ENCODE results near the gene ZIC4.

Gene ZIC4

DNA sequence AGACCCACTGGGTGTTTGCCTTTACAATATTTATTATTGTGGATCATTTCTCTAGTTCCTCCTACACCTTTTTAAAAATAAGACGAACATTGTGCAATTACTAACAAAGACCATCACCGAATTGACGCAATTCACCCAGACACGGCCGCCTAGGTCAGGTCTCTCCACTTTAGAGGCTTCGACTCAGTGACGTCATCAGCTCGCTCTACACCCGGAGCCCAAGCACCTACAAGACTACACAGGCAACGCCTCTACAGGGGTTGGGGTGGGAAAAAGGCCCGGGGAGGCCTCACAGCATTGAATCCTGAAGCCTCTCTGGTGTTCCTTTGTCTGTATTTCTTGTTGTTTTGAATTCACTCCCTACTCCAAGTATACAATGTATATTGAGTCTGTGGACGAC is 16.6 kb downstream of the ZIC4 start:
- no peak for DNase-seq

DNA sequence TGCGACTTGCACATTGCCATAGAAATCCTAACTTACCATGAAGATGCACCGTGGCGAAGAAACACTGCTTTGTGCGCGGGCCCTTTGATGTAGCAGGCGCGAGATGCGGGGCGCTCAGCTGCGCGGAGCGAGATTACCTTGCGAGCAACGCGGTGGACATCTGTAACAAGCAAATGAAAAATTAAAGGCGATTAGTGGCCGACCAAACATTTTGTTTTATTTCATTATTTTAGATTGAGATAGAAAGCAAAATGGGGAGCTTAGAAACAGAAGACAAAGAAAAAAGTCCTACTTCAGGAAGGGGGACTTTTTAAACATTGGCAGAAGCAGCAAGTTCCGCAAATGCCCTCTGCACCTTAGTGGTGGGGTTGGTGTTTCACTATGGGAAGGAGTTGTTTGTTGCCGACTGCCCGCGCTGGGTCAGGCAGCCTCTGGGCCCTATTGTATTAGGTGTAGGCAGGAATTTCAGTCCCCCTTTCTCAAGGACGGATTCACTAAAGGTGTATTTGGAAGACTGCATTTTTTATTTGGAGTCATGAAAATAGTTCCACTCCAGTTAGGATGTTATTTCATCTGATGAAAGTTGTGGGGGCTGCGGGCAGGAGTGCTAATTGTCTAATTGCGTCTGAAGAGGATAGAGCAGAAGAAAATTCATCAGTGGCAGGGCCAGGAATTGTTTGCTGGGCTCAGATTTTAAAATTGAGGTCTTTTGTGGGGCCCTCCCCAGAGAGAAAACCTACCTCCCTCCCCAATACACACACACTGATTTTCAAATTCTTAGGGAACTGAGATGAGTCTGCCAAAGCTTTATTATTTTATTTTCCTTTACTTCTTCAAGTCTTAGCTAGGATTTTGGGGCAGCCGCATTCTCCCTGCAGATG is 17.4 kb downstream of the ZIC4 start:
- DNase-seq, result no peak

DNA sequence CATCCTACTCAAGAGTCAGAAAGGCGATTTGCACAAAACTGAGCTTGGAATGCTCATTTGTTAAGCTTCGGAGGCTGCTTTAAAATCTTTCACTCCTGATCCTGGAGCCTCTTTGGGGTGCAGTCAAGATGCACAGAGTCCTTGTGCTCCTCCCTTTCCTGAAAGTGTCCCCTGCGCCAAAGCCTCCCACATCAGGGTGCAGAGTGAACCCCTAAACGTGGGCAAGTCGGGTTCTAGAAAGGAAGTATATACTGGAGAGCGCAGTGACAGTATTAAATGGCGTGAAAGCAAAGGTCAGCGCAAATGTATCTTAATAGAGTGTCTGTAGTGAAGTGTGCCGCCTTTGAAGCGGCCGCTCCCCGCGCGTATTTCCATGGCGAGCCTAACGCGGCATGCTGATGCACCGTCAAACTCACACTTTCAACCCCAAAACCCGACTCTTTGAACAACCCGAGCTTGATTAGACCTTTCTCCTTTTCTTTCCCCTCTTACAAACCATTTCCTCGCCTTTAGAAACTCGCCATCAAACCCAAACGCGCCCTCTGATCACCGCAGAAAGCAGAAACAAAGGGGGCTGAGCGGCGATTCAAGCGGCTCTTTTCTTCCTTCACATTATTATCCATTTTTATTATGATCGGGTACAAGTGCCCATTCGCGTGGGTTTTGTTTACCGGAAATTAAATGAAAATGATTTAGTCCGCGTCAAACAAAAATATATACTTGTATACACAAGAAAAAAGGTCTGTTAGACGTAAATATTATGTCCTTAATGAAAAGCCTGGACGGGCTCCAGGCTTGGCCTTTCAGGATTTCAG is 18.3 kb downstream of the ZIC4 start:
- no peak for DNase-seq

DNA sequence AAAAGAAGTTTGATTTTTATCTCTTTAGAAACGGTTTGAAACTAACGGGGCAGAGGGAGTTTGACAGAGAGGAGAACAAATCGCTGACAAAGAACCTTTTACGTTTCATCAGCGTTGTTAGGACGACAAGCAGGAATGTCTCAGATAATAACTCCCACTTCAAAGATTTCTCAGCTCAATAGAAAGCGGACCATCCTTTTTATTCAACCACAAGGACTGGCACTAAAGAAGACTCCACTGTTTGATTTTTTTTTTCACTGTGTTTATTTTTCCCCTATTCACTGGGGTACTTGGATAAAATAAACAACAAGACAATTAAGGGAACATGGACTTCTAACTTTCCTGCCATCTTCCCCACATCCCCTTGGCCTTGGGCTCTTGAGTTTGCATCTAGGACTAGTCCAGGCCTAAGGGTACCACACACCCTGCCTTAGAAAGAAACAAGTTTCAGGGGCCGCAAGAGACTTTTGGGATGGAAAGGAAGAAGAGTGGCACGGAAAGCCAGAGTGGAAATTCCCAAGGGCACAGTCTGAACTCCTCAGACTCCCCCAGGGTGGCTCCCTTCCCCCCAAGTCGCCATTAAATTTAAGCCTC is 19.0 kb downstream of the ZIC4 start:
- no peak for DNase-seq

DNA sequence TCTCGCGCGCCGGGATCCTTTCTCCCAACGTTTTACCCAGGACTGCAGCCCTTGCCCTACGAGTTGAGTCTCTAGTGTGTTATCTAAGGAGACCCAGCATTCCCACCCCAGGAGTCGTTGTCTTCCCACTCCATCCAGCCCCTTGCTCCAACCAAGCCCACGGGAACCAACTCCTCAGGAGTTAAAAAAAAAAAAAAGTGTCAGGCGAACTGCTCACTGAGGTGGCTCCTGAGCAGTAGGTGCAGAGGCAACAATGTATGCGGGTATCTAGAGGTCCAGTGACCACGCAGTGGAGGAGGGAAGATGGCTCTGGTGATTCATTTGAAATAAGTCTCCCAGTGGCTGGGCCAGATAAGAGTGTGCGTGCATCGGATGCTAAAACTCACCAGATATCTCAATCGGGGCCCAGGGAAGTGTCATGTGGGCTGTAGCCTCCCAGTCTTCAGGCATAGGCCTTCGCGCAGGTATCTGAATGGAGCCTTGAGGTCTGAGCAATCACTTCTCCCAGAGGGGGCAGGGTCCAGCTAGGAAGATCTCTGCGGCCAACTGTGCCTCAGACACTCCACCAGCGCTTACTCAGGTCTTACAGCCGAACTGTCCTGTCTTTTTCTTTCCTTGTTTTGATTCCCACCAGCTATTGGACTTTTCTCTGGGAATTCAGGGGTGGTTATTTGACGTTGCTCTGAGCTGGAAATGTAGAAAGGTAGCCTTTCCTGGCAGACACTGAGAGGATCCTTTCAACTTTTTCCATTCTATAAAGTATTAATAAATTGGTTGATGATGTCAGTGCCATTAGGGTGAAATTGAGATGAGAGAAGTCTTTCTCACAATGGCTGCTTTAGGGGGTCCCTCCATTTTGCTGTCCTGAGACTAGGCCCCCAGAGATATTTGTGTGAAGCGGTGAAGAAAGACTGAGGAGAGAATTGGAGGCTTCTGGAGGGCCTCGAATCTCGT is 21.0 kb downstream of the ZIC4 start:
- no peak for DNase-seq

DNA sequence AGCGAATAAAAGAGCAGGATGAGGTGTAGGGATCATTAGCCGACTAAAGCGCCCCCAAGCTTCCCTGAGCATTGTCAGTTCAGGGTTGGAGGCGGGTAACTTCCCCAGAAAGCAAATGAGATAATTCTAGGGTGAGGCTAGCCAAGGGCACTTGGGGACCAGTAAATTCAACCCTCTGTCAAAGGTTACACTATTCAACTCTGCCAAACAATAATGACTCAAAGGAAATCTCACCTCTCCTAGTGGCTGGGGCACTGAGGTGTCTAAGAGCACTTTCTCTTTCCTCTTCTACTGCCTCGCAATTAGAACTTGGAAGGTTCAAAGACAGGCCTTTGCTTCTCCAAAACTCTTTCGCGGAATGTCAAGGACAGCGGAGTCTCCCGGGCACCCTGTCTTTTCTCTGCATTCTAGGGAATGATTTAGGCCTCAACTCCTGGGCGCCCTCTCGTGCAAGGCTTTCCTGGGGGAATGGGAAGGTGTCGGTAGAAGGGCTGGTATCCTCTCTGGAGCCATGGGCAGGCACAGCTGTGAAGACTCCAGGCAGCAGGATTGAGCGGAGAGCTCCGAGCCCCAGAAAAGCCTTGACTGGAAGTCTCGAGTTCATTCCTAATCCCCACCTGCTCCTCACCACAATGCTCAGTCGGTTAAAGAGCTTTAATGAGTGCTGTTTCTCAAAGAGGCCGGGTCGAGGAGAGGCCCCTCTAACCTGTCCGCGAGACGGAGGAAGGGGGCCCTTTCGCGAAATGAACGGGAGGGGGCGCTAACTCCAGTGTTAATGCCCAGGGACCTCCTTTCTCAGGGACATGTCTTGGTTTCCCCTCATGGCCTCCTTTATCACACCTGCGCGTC is 21.9 kb downstream of the ZIC4 start:
- DNase-seq, result no peak

DNA sequence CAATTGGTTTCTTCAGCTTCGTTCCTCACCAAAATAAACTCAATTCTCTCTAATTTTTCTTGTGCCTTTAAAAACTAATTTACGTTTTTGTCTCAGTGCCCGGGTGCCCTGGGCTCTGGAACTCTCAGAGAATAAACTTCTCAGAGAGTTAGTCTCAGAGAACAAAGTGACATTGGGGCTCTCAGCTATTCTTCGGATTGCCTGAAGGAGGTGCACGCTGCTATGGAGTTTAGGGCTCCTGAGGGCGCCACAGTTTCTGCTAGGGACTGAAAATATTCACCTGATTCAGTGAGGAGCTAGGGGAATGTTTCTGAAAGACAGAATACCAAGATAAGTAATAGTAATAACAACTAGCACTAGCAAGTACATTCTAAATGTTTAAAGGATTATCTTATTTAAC is 22.7 kb downstream of the ZIC4 start:
- DNase-seq, result no peak

DNA sequence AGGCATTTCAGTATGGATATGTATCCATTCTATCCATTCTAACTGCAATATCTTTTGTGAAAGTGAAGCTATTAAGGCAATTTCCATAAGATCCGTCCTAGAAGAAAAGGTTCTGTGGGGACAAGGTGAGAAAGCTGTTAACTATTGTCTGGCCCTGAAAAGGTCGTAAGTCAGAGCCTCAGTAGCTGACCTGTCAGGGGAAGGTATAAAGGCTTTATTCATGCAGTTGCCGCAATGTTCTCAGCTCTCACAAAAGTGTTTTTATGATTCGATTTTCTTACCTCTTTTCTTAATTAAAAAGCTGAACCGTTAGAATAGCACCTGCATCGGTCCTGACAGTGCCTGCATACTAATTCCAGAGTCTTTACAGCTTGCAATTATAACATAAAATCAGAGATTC is 24.7 kb downstream of the ZIC4 start:
- DNase-seq, result no peak

DNA sequence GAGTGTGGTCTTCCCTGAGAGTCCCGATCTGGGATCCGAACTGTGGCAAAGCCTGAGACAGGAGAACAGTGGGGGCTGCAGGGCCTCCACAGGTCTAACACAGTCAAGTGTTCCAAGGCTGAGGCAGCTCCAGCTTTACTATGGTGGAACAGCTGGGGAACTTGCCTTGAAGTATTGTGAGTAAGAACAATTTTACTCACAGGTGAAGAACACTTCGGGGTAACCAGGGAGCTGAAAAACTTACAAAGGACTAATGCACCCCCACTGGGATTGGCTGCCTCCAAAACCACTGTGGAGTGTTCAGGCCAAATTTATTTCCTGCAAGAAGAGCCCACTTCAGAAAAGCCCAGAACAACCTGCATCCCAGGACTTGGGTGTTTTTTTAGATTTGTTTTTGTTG is 25.4 kb downstream of the ZIC4 start:
- DNase-seq, result no peak

DNA sequence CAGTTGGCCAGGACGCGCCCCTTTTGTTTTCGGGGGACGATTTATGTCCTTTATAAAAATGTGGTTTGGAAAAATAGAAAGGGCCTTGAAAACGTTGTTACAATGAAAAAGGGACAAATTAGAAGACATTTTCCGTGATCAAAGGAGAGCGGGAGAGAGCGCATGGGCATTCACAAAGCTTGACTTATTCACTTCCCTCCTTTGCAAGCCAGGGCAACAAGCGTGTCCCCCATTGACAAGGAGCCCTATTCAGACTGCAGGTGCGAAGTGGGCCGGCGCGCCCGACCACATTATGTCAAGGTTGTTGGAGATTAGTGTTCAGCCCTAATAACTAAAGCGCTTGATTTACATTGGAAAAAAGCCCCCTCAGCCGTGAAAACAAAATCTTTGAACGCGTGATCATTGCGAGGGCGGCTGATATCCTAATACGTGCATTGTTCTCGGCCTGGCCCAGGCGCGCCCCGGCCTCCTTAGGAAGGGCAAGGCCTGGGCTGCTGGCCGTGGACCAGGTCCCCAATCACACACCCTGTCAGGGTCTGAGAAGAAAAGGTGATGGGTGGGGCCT is 25.9 kb downstream of the ZIC4 start:
- DNase-seq, result no peak

DNA sequence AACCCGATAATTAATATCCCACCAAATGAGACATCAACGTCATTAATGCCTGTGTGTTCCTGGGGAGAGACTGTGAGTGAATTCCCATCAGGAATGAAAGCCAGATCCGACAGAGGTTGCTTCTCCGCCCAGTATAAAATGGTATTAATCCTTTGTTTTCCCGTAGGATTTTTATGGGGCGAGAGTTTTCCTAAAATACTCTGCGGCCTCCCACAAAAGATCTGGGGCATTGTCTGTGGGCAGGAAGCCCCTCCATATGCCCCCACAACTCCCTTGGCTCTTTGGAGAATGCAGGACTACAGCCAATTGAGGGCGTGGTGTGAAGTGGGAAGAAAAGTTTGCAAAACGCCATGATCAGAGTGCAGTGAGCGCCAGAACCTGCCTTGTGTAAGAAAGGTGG is 26.7 kb downstream of the ZIC4 start:
- DNase-seq, result no peak

DNA sequence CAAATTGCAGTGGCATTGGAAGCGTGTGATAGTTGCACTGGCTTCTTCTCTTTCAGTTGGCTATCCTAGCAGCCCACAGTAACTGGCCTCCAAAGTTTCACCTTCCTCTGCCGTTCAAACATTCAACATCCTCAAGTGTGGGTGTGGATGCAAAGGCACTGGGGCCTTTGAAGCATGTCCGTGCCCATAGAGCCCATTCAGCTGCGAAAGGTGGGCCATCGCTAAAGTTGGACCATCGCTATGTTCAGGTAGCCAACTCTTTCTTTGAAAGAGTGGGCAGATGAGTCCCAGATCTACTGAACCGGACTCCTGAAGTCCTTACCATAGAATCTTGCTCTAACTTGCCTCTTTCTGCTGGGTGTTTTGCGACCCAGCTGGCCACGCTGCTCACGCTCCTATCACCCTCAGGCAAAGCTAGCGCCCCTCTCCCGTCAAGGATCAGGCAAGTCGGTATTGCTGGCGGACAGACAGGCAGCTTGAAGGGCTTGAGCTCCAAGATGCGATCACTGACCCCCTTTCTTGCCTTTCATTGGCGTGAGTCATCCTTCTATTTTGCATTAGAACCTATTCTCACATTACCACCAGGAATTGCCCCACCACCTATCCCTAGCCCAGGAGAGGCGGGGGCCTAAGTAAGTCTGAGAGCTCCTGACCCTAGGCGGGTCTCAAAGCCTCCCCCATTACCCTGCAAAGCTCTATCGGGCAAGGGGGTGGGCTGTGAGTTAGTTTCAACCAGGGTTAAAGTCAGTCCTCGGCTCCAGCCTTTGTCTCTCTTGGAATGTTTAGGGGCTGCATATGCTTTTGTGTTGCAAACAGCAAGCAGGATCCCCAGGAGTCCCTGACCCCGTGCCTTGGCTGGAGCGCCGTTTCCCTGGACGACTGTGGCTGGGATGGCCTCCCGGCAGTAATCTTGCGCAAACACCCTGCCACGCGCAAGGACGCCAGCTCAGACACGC is 28.7 kb downstream of the ZIC4 start:
- no peak for DNase-seq

DNA sequence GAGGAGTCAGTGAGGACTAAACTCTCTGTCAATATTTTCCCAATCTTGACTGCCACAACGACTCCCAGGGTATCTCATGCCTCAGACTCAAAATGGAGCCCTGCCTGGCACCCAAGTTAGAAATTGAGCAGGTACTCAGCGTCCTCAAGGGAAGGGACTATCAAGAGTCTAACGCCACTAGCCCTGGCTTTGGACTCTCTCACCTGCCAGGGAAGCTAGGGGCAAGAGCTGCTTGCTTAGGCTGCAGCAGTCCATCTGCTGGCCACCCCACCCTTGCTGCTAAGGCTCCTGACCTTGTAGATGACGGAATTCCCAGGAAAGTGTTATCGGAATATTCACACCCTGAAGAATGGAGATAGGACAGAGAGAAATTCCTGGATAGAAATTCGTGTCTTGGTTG is 33.0 kb downstream of the ZIC4 start:
- no peak for DNase-seq

DNA sequence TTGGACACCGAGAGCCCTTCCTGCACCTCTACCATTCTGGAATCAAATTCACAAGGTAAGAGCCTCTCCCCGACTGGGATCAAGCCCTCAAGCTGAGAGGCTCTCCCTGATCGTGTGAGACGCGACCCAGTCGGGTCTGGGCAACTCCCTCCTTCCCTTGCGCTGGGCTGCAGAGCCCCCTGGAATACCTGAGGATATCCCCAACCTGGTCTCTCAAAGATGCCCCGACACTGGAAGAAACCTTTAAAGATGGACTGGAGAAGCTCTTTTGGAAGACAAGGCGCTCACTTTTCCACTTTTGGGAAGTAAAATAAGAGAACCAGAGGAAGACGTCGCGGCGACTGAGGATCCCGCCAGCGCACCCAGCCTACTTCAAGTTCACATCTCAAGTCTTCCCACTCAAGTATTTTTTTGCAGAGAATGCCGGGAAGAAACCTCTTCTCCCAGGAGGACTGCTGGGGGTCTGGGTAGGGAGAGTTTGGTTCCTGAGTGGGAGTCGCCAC is 33.8 kb downstream of the ZIC4 start:
- DNase-seq, result no peak

DNA sequence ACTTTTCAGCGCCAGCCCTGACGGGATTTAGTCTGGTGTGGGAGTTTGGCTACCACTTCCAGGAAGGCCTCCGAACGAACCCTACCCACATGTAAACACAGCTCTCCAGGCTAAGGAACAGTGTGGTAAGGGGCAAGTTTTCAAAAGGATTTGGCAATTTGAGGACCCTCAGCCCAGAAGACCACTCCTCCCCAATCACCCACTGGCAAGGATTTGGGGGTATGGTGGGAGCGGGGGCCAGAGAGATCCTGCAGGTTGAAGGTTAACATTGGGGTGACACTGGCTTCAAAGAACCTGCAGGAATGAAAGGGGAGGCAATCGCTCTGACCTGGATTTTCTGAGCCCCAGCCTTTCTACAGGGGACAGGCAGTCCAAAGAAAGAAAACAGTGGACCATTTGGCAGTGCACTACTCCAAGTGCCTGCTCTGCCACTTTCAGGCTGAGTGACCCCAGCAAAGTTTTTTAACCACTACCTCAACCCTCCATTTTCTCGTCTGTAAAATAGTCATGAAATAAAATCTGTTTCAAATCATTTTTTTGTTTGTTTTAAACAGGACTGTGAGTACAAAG is 34.5 kb downstream of the ZIC4 start:
- DNase-seq, result no peak

DNA sequence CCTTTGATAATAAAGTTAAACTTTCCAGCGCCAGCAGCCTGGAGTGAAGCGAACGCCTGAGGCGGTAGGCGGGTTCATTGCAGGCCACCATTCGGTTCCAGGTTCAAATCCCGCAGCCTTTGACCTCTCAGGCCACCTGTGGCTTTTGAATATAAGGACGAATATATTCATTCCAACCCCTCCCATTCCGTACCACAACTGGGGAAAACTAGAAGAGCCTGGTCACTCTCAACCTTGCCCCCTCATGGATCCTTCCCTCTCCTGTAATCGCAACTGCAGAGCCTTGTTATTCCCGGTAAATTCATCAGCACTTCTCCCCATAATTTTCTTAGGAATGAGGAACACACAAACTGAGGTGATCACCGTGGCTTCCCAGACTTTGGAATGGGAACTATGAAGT is 35.2 kb downstream of the ZIC4 start:
- no peak for DNase-seq

DNA sequence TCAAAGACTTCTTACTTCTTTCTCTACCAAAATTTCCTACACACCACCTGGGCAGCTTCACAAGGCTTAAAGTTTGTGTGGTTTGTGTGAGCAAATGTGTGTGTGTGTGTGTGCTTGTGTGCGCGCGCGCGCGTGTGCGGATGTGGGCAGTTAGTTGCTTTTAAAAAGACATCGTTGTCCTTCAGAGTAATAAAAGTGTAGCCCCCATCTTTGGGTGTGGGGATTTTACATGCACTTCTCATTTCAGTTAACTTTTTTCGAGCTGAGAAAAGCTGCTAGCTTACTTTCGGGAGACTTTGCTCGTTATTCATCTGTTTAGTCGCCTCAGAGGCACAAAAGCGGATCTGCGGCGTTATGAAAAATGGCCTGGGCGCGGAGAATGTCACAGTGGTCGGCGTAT is 36.0 kb downstream of the ZIC4 start:
- no peak for DNase-seq

DNA sequence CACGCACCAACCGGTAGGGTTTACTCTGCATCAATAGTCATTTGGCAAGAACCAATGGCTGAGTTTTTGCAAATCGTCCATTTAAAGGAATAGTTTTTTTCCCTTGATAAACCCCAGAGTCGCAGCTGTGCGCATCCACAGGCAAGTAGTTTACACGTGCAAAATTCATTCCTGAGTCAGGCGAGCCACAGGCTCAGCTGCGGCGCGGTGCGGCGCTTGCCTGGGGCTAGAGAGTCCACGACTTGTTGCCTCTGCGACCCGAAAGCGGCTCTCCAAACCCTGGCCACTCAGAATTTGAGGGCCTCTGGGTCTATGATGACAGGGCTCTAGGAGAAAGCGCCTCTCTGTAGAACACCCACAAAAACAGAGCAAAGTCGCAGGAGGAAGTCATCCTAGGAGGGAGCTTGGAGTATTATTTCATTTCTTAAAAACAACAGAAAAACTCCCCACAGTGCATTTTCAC is 36.7 kb downstream of the ZIC4 start:
- DNase-seq, result no peak

DNA sequence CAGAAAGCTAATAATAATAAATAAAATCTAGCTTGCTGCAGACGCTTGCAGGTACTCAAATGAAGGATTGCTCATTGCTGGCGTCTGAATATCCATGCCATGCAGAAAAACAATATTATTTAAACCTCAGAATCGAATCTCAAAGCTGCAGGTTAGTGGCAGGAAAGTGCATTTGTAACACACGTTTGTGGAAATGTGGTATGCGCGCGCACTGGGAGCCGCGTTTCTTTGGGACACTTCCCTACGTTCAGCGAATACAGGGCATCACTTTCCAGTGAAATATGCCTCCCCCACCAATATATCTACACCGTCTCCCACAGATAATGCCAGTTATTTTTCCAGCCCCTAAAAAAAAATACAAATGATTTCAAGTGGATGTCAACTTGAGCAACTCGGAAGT is 37.1 kb downstream of the ZIC4 start:
- DNase-seq, result no peak

All from NCI-H1105 (cell line).